ENCODE measurements around the gene PICK1. TPM values are rescaled to one million over a fixed set of nuclear protein-coding genes. Genes with fewer than 3 reads are reported as not detected.

The PICK1 gene
- total and polyA plus RNA-seq, 2 of the 13 experiments (the other 11 are each of a cell fraction or from before 2014, with no cell fraction given): 19.3 to 25.3 TPM

DNA sequence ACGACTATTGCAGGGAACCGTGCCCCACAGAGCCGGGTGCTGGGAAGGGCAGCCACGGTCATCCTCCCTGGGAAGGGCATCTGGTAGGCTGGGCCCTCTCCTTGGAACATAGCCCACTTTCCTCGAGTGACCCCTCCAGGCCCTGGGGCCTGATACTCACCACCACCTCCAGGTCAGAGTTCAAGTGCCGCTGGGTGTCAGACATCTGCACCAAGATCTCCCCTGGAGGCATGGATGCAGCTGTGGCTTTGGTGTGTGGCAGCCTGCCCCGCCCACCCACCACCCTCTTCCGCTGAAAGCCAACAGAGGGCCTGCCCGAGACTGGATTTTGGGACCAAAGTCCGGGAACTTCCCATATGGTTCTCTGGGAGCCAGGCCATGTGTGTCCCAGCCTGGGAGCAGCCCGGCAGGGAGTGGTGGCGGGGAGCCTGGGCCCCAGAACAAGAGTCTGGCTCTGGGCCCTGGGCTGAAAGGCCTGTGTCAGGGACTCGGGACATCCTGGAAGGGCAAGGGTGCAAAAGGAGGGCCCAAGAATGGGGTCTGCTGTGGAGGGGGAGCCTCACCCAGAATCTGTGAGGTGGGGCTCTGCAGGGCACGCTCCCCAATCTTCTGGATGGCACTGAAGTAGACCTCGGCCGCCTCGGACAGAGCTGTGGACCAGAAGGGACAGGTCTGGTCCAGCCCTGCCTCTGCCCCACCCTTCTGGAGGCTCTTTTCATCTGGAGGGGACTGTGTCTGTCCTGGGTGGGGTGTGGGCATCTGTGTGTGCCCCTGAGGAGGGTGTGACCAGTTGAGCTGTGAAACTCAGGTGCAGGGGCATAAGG is 50.7 kb downstream of the PICK1 start (continued):
- TF ChIP-seq, protein P1, sequence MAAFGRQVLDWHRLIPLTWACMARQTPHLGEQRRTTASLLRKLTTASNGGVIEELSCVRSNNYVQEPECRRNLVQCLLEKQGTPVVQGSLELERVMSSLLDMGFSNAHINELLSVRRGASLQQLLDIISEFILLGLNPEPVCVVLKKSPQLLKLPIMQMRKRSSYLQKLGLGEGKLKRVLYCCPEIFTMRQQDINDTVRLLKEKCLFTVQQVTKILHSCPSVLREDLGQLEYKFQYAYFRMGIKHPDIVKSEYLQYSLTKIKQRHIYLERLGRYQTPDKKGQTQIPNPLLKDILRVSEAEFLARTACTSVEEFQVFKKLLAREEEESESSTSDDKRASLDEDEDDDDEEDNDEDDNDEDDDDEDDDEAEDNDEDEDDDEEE (CRISPR knock-in tag; IDR thresholded peaks at IDR 0.05): no peak
- TF ChIP-seq ZBTB7B (CRISPR knock-in tag; IDR thresholded peaks at IDR 0.05) (peak; percentile 73), TOE1 (CRISPR knock-in tag; IDR thresholded peaks at IDR 0.05) (no peak), PRMT3 (CRISPR knock-in tag; IDR thresholded peaks at IDR 0.05; ENCODE audit: borderline replicate concordance, low read depth) (no peak), SMAD9 (CRISPR knock-in tag; IDR thresholded peaks at IDR 0.05) (no peak), KAT8 (CRISPR knock-in tag; IDR thresholded peaks at IDR 0.05) (peak; percentile 55), NAIF1 (CRISPR knock-in tag; IDR thresholded peaks at IDR 0.05; ENCODE audit: borderline replicate concordance) (no peak), ZSCAN21 (CRISPR knock-in tag; IDR thresholded peaks at IDR 0.05; ENCODE audit: borderline replicate concordance) (no peak), SOX5 (CRISPR knock-in tag; IDR thresholded peaks at IDR 0.05; ENCODE audit: borderline replicate concordance) (peak; percentile 48; the same call in 1 of the 2 replicates), MZF1 (CRISPR knock-in tag; IDR thresholded peaks at IDR 0.05; ENCODE audit: borderline replicate concordance) (no peak), NCOA1 (CRISPR knock-in tag; IDR thresholded peaks at IDR 0.05) (no peak), SMYD3 (CRISPR knock-in tag; IDR thresholded peaks at IDR 0.05) (no peak), ELF1 (CRISPR knock-in tag; IDR thresholded peaks at IDR 0.05) (peak; percentile 71), EZH2 (conservative IDR thresholded peaks at IDR 0.05; ENCODE audit: low read depth, low read length) (no peak), ZFP36L1 (CRISPR knock-in tag; IDR thresholded peaks at IDR 0.05) (no peak), HOXA3 (CRISPR knock-in tag; IDR thresholded peaks at IDR 0.05) (peak; percentile 68)
- TF ChIP-seq, protein P2, sequence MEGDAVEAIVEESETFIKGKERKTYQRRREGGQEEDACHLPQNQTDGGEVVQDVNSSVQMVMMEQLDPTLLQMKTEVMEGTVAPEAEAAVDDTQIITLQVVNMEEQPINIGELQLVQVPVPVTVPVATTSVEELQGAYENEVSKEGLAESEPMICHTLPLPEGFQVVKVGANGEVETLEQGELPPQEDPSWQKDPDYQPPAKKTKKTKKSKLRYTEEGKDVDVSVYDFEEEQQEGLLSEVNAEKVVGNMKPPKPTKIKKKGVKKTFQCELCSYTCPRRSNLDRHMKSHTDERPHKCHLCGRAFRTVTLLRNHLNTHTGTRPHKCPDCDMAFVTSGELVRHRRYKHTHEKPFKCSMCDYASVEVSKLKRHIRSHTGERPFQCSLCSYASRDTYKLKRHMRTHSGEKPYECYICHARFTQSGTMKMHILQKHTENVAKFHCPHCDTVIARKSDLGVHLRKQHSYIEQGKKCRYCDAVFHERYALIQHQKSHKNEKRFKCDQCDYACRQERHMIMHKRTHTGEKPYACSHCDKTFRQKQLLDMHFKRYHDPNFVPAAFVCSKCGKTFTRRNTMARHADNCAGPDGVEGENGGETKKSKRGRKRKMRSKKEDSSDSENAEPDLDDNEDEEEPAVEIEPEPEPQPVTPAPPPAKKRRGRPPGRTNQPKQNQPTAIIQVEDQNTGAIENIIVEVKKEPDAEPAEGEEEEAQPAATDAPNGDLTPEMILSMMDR (CRISPR knock-in tag; IDR thresholded peaks at IDR 0.05): peak; percentile 40
- TF ChIP-seq, protein P3, sequence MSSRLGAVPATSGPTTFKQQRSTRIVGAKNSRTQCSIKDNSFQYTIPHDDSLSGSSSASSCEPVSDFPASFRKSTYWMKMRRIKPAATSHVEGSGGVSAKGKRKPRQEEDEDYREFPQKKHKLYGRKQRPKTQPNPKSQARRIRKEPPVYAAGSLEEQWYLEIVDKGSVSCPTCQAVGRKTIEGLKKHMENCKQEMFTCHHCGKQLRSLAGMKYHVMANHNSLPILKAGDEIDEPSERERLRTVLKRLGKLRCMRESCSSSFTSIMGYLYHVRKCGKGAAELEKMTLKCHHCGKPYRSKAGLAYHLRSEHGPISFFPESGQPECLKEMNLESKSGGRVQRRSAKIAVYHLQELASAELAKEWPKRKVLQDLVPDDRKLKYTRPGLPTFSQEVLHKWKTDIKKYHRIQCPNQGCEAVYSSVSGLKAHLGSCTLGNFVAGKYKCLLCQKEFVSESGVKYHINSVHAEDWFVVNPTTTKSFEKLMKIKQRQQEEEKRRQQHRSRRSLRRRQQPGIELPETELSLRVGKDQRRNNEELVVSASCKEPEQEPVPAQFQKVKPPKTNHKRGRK (CRISPR knock-in tag; IDR thresholded peaks at IDR 0.05): no peak
- TF ChIP-seq, protein P4, sequence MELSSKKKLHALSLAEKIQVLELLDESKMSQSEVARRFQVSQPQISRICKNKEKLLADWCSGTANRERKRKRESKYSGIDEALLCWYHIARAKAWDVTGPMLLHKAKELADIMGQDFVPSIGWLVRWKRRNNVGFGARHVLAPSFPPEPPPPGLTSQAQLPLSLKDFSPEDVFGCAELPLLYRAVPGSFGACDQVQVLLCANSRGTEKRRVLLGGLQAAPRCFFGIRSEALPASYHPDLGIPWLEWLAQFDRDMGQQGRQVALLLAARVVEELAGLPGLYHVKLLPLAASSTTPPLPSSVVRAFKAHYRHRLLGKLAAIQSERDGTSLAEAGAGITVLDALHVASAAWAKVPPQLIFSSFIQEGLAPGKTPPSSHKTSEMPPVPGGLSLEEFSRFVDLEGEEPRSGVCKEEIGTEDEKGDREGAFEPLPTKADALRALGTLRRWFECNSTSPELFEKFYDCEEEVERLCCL (CRISPR knock-in tag; IDR thresholded peaks at IDR 0.05; ENCODE audit: borderline replicate concordance): 0 out of 2 replicates have a peak, but pooled peaks have one; percentile 40
- TF ChIP-seq, protein P5, sequence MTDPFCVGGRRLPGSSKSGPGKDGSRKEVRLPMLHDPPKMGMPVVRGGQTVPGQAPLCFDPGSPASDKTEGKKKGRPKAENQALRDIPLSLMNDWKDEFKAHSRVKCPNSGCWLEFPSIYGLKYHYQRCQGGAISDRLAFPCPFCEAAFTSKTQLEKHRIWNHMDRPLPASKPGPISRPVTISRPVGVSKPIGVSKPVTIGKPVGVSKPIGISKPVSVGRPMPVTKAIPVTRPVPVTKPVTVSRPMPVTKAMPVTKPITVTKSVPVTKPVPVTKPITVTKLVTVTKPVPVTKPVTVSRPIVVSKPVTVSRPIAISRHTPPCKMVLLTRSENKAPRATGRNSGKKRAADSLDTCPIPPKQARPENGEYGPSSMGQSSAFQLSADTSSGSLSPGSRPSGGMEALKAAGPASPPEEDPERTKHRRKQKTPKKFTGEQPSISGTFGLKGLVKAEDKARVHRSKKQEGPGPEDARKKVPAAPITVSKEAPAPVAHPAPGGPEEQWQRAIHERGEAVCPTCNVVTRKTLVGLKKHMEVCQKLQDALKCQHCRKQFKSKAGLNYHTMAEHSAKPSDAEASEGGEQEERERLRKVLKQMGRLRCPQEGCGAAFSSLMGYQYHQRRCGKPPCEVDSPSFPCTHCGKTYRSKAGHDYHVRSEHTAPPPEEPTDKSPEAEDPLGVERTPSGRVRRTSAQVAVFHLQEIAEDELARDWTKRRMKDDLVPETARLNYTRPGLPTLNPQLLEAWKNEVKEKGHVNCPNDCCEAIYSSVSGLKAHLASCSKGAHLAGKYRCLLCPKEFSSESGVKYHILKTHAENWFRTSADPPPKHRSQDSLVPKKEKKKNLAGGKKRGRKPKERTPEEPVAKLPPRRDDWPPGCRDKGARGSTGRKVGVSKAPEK (CRISPR knock-in tag; IDR thresholded peaks at IDR 0.05; ENCODE audit: borderline replicate concordance): no peak

Data from HepG2 (cell line).